HepG2 (cell line): ENCODE results near the gene DGAT2. TPM values are rescaled to one million over a fixed set of nuclear protein-coding genes. Genes with fewer than 3 reads are reported as not detected.

ENCODE experiments used
- AHDC1 ChIP-seq: sonication (generic); formaldehyde crosslinking; IDR thresholded peaks from 2 replicates; pipeline ENCODE4 v1.5.1; 2020; ENCODE audit warnings: mild to moderate bottlenecking, missing genetic modification reagents, borderline replicate concordance
- DR1 ChIP-seq: sonication (generic); formaldehyde crosslinking; IDR thresholded peaks from 2 replicates; pipeline ENCODE4 v1.8.0; 2021; ENCODE audit warnings: mild to moderate bottlenecking, missing genetic modification reagents, inconsistent platforms
- FOXP1 ChIP-seq, 2 experiments: fragments of 450-650 bp in 1 of 2; IDR thresholded peaks; 2 replicates each; pipeline ENCODE4 v1.6.1; 2017 to 2018; ENCODE audit warnings: antibody characterized with exemption in 1 of 2
- HDAC2 ChIP-seq: sonication (generic); formaldehyde crosslinking; IDR thresholded peaks from 2 replicates; pipeline ENCODE4 v1.4.0; 2020; ENCODE audit warnings: missing genetic modification reagents
- HNF4A ChIP-seq: sonication (generic); formaldehyde crosslinking; IDR thresholded peaks from 2 replicates; pipeline ENCODE4 v1.4.0; 2020; ENCODE audit warnings: missing genetic modification reagents
- JUN ChIP-seq: sonication (generic); formaldehyde crosslinking; IDR thresholded peaks from 2 replicates; pipeline ENCODE4 v1.4.0; 2020; ENCODE audit warnings: mild to moderate bottlenecking, missing genetic modification reagents
- MXD4 ChIP-seq: IDR thresholded peaks from 2 replicates; pipeline ENCODE4 v1.6.1; 2016; ENCODE audit warnings: mild to moderate bottlenecking, missing biosample characterization, missing genetic modification reagents
- ZNF138 ChIP-seq: sonication (generic); formaldehyde crosslinking; IDR thresholded peaks from 2 replicates; pipeline ENCODE4 v1.5.0; 2020; ENCODE audit warnings: mild to moderate bottlenecking, low read depth, missing genetic modification reagents
- ZNF430 ChIP-seq: sonication (generic); formaldehyde crosslinking; IDR thresholded peaks from 2 replicates; pipeline ENCODE4 v1.9.0; 2021; ENCODE audit warnings: mild to moderate bottlenecking, missing genetic modification reagents
- ZNF431 ChIP-seq: sonication (generic); formaldehyde crosslinking; IDR thresholded peaks from 2 replicates; pipeline ENCODE4 v1.9.0; 2022; ENCODE audit warnings: missing genetic modification reagents, low read depth, mild to moderate bottlenecking, borderline replicate concordance
- ZNF574 ChIP-seq: sonication (generic); formaldehyde crosslinking; IDR thresholded peaks from 2 replicates; pipeline ENCODE4 v1.4.0; 2020; ENCODE audit warnings: missing genetic modification reagents
- ZNF670 ChIP-seq: sonication (generic); formaldehyde crosslinking; IDR thresholded peaks from 2 replicates; pipeline ENCODE4 v1.8.0; 2022; ENCODE audit warnings: mild to moderate bottlenecking, missing genetic modification reagents, borderline replicate concordance
- ZNF703 ChIP-seq: sonication (generic); formaldehyde crosslinking; IDR thresholded peaks from 2 replicates; pipeline ENCODE4 v1.5.1; 2020; ENCODE audit warnings: missing genetic modification reagents, mild to moderate bottlenecking, moderate library complexity, borderline replicate concordance
- ZNF704 ChIP-seq: sonication (generic); formaldehyde crosslinking; IDR thresholded peaks from 2 replicates; pipeline ENCODE4 v1.8.1; 2023; ENCODE audit warnings: mild to moderate bottlenecking, inconsistent platforms, moderate library complexity, missing genetic modification reagents, borderline replicate concordance
- ZNF746 ChIP-seq: sonication (generic); formaldehyde crosslinking; IDR thresholded peaks from 2 replicates; pipeline ENCODE4 v1.8.0; 2022; ENCODE audit warnings: mild to moderate bottlenecking, missing genetic modification reagents
- ZNF850 ChIP-seq: sonication (generic); formaldehyde crosslinking; conservative IDR thresholded peaks from 2 replicates; pipeline ENCODE4 v1.9.0; 2021; ENCODE audit warnings: mild to moderate bottlenecking, missing genetic modification reagents
- ZZZ3 ChIP-seq: sonication (generic); formaldehyde crosslinking; IDR thresholded peaks from 2 replicates; pipeline ENCODE4 v1.4.0; 2020; ENCODE audit warnings: missing genetic modification reagents, mild to moderate bottlenecking, borderline replicate concordance
- polyA plus RNA-seq, 8 experiments: library from polyadenylated mRNA; depleted of rRNA in 3 of 8; stranded (reverse) in 7 of 8; unstranded in 1 of 8; fragments of >200 nt; fragmentation: Illumina TruSeq in 4 of 8; extraction: Trizol in 4 of 8; gene quantifications; 2 replicates each; pipeline versions ENCODE4 v1.2.1 to v1.2.3, GENCODE V29; 2011 to 2016; ENCODE audit warnings: low read depth in 4 of 8, missing spikeins in 1 of 8, mixed read lengths in 1 of 8; ENCODE audit not compliant: insufficient read depth in 1 of 8
- total RNA-seq, 5 experiments: library from RNA; depleted of rRNA; stranded (reverse); fragments of >200 nt; fragmentation: Illumina TruSeq; extraction: Trizol; gene quantifications; 2 replicates each; pipeline ENCODE4 v1.2.3, GENCODE V29; 2016; ENCODE audit warnings: low read depth in 1 of 5

DGAT2 gene
- total and polyA plus RNA-seq, 2 of the 13 experiments (the other 11 are each of a cell fraction or from before 2014, with no cell fraction given) = 39.0 to 65.6 TPM

- TF ChIP-seq AHDC1 (CRISPR knock-in tag) (no peak), ZZZ3 (CRISPR knock-in tag) (no peak), ZNF746 (CRISPR knock-in tag) (no peak), ZNF670 (CRISPR knock-in tag) (no peak), DR1 (CRISPR knock-in tag) (no peak), MXD4 (CRISPR knock-in tag) (0 out of 2 replicates have a peak, but pooled peaks have one; percentile 34), ZNF431 (CRISPR knock-in tag) (no peak), ZNF704 (CRISPR knock-in tag) (no peak), ZNF574 (peak; percentile 53), HNF4A (CRISPR knock-in tag) (peak; percentile 83), ZNF430 (CRISPR knock-in tag) (no peak), HDAC2 (CRISPR knock-in tag) (peak; percentile 74; the same call in 1 of the 2 replicates), ZNF703 (CRISPR knock-in tag) (no peak), ZNF850 (CRISPR knock-in tag) (no peak), ZNF138 (CRISPR knock-in tag) (no peak), JUN (CRISPR knock-in tag) (no peak), FOXP1 (IDR thresholded peaks at IDR 0.05) (no peak), FOXP1 (CRISPR knock-in tag; IDR thresholded peaks at IDR 0.05) (peak; percentile 71)
These were observed 5.7 kb upstream of the DGAT2 start (continued) for GRCh38 chr11:75762885-75763284.
